ENCODE data around the gene CEMIP2.

The CEMIP2 gene

DNA sequence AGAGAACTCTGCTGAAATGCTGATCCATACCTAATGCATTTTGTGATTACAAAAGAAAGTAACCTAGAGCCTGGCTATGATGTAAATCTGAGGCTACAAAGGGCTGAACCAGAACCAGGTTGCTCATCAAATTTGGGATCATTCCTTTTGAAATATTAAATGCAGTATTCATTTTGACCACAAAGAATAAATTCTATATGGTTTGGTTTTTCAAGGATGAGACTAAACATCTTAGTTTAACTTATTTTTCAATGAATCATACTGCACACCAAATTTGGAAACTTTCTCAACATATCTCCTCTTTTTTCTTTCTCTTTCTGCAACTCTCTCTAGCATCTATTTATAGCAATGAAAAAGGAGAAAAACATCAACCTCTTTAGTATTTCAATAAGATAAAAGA, 46.5 kb downstream of the CEMIP2 start:
- CTCF ChIA-PET = no interaction called here
- POLR2A ChIA-PET = no interaction called here
- DNase-seq (ENCODE audit: extremely low spot score) = no peak
- TF ChIP-seq, protein P1, sequence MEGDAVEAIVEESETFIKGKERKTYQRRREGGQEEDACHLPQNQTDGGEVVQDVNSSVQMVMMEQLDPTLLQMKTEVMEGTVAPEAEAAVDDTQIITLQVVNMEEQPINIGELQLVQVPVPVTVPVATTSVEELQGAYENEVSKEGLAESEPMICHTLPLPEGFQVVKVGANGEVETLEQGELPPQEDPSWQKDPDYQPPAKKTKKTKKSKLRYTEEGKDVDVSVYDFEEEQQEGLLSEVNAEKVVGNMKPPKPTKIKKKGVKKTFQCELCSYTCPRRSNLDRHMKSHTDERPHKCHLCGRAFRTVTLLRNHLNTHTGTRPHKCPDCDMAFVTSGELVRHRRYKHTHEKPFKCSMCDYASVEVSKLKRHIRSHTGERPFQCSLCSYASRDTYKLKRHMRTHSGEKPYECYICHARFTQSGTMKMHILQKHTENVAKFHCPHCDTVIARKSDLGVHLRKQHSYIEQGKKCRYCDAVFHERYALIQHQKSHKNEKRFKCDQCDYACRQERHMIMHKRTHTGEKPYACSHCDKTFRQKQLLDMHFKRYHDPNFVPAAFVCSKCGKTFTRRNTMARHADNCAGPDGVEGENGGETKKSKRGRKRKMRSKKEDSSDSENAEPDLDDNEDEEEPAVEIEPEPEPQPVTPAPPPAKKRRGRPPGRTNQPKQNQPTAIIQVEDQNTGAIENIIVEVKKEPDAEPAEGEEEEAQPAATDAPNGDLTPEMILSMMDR (IDR thresholded peaks at IDR 0.05; ENCODE audit: control extremely low read depth, extremely low read depth, low read depth, missing control alignments) = no peak

DNA sequence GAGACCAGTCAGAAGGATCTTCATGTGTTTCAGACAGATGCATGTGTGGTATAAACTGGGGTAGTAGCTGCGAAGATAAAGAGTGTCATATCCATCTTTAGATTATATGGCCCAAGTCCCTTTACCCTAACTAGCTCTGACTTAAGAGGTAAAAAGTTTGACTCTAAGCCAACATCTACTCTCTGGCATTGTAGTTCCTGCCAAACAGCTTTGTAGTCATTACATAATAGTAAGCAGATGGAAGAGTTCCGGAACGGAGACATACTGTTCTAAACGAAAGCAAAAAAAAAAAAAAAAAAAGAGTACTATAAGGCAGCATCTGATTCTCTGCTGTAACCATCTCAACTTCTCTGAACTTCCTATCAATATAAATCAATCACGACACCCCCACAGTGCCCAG, 48.8 kb downstream of the CEMIP2 start:
- ChIA-PET CTCF (interaction anchor here (1.1 to 1.3 kb wide), 2 partner anchors 181 to 435 kb away, joined by 3 to 4 read pairs; no protein-coding TSS in a partner anchor), POLR2A (no interaction called here)
- no peak for DNase-seq (ENCODE audit: extremely low spot score)
- TF ChIP-seq, protein P1 (IDR thresholded peaks at IDR 0.05; ENCODE audit: control extremely low read depth, extremely low read depth, low read depth, missing control alignments) = no peak

DNA sequence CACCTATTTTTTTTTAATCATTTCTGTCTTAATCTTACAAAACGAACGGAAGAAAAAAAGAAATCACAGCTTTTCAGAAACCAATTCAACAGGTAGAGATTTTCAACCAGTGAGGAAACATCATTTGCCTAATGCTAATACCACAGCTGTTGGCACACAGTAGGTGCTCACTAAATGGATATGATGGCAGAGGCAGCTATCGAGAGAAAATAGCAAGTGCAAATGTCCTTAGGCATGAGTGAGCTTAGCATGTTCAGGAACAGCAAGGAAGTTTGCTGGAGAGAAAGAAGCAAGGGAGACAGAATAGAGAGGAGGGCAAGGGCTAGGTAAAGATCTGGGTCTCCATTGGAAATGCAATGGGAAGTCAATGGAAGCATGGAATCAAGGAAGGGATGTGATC, 49.2 kb downstream of the CEMIP2 start:
- ChIA-PET CTCF (interaction anchor here (1.1 kb wide), 1 partner anchor 180 kb away, joined by 3 read pairs; no protein-coding TSS in a partner anchor), POLR2A (no interaction called here)
- no peak for DNase-seq (ENCODE audit: extremely low spot score)
- TF ChIP-seq, protein P1 (IDR thresholded peaks at IDR 0.05; ENCODE audit: control extremely low read depth, extremely low read depth, low read depth, missing control alignments) = no peak

DNA sequence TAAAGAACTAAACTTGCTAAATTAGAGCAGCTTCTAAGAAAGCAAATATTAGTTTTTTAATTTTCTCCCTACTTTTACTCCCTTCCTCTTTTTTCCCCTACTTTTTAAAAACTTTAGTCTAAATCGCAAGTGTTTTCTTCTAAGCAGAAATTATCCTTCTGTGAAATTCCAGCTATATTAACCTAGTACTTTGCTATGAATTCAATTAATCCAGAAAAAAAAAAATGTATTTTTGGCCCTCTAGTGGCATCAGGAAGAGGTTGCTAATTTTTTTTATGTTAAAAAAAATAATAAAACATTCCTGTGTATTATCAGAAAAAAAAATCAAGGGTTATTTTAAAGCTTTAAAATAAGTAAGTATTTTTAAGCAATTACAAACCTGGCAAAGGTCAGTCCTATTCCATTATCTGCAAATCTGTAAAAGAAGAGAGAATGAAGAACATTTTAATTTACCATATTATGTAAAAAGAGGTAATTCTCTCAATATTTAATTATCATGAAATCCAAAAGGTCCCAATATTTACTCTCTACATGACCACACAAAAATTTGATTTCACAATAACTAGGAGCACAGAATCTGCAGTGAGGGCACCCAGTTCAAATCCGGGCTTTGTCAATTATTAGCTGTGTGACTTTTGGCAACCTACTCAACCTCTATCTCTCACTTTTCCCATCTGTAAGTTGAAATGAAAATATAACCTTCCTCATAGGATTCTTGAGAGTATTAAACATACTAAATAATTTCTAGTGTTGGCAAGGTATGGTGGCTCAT, 52.0 kb downstream of the CEMIP2 start:
- DNase-seq (ENCODE audit: extremely low spot score) = no peak
- ChIA-PET POLR2A (no interaction called here), CTCF (interaction anchor here (1.1 to 1.6 kb wide), 3 partner anchors 18 to 431 kb away, joined by 3 to 5 read pairs (median 4); no protein-coding TSS in a partner anchor)
- TF ChIP-seq, protein P1 (IDR thresholded peaks at IDR 0.05; ENCODE audit: control extremely low read depth, extremely low read depth, low read depth, missing control alignments) = no peak

DNA sequence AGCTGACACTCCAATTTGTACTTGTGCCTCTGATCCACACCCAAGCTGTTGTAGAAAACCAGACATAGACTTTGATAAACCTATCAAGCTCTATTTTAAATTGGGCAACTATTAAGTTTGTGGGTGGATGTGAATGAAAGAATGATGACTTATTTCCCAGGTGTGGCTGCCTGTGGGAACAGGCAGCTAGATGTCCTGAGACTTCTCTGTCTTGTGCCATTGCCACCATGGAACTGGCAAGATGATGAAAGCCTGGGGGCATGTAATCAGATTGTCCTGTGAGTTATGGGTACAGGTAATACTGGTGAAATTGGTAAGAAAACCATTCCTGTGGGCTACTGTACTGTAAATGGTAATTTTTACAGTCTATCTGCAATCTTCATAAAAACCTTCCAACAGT, 57.5 kb downstream of the CEMIP2 start:
- ChIA-PET POLR2A (no interaction called here), CTCF (interaction anchor here (0.9 kb wide), 1 partner anchor 14 kb away, joined by 3 read pairs; no protein-coding TSS in a partner anchor)
- TF ChIP-seq, protein P1 (IDR thresholded peaks at IDR 0.05; ENCODE audit: control extremely low read depth, extremely low read depth, low read depth, missing control alignments) = no peak
- DNase-seq (ENCODE audit: extremely low spot score) = no peak

DNA sequence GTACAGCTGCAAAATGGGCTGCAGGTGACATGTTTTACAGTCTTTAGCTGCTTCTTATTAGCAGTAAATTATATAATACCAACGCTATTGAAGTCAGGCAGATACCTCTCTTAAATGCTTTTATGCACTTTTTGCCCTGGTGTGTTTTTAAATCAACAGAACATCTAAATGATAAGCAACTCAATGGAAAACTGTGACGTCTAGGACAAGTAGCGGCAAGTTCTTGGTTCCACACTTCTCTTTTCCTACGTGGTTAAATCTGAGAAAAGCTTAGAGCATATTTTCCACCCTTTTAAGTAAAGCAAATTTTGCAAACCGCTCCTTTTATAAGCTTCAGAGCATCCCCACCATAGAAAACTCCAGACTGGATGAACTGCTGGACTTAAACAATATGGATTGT, 58.1 kb downstream of the CEMIP2 start:
- CTCF ChIA-PET = interaction anchor here (0.9 kb wide), 1 partner anchor 13 kb away, joined by 3 read pairs; no protein-coding TSS in a partner anchor

More for the DNA sequence above, 58.1 kb downstream of the CEMIP2 start:
- no peak for DNase-seq (ENCODE audit: extremely low spot score)
- TF ChIP-seq, protein P1 (IDR thresholded peaks at IDR 0.05; ENCODE audit: control extremely low read depth, extremely low read depth, low read depth, missing control alignments) = no peak
- POLR2A ChIA-PET = no interaction called here
